GM20000 (cell line): ENCODE measurements around the gene PWWP2B.

Experiments
- DNase-seq: peaks from one replicate; pipeline ENCODE4 v3.0.0; 2012; ENCODE audit warnings: low spot score
- TF ChIP-seq, protein P1 (sequence below): IDR thresholded peaks from 2 replicates; pipeline ENCODE4 v1.5.1; 2012; ENCODE audit warnings: mild to moderate bottlenecking, control low read depth; ENCODE audit errors: extremely low read depth, missing control alignments

The PWWP2B gene

DNA sequence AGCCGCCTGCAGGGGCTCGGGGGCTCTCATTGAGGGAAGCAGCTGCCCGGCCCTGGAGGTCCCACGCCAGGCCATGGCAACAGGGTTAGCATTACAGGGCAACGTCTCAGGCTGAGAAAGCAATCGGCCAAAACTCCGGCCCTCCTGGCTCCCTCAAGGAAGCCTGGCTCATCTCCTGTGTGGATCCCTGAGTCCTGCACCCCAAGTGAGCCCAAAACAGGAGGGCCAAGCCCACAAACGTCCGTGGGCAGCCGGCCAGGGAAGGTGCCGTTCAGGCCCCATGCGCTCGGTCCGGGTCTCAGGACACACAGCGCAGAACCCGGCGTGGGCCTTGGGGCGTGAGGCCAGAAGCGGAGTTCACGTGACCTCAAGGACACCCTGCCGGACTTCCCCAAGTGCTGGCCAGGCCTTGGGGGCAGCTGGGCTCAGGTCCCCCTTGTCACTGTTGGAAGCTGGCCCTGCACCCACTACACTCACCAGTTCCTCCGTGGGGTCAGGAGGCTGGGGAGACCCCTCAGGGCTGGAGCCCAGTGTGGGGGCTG, 8.0 kb upstream of the PWWP2B start:
- DNase-seq, result peak; percentile 75

DNA sequence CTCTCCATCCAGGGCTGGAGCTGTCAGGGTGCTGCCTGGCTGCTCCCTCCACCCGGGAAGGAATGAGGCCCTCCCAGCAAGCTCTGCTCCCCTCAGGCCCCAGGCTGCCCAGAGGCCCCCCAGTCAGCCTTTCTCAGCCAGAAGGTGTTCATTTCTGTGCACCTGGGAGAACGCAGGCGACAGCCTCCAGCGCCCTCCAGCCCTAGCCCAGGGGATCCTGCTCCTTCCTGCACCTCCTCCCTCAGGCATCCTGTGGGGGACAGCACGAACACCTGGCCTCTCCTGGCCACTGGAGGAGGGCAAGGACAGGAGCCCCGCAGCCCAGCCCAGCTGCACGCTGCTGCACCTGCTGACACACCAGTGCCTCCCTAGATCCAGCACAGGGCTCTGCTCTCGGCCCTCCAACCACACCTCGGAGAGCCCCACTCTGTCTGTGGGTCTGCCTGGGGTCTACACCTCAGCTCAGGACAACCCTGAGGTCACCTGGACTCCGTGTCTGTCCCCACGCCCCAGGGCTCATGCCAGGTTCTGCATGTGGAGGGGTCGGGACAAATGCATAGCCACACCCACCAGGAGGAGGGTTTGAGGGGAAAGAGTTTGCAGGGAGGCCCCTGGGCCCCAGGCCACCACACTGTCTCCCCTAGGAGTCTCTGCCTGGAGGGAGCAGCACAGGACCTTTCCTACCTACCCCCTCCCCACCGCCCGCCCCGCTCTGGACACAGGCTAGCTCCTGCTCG, 7.4 kb upstream of the PWWP2B start:
- TF ChIP-seq, protein P1, sequence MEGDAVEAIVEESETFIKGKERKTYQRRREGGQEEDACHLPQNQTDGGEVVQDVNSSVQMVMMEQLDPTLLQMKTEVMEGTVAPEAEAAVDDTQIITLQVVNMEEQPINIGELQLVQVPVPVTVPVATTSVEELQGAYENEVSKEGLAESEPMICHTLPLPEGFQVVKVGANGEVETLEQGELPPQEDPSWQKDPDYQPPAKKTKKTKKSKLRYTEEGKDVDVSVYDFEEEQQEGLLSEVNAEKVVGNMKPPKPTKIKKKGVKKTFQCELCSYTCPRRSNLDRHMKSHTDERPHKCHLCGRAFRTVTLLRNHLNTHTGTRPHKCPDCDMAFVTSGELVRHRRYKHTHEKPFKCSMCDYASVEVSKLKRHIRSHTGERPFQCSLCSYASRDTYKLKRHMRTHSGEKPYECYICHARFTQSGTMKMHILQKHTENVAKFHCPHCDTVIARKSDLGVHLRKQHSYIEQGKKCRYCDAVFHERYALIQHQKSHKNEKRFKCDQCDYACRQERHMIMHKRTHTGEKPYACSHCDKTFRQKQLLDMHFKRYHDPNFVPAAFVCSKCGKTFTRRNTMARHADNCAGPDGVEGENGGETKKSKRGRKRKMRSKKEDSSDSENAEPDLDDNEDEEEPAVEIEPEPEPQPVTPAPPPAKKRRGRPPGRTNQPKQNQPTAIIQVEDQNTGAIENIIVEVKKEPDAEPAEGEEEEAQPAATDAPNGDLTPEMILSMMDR, result no peak
- no peak for DNase-seq

More for the DNA sequence above, 8.0 kb upstream of the PWWP2B start:
- TF ChIP-seq, protein P1, result no peak

DNA sequence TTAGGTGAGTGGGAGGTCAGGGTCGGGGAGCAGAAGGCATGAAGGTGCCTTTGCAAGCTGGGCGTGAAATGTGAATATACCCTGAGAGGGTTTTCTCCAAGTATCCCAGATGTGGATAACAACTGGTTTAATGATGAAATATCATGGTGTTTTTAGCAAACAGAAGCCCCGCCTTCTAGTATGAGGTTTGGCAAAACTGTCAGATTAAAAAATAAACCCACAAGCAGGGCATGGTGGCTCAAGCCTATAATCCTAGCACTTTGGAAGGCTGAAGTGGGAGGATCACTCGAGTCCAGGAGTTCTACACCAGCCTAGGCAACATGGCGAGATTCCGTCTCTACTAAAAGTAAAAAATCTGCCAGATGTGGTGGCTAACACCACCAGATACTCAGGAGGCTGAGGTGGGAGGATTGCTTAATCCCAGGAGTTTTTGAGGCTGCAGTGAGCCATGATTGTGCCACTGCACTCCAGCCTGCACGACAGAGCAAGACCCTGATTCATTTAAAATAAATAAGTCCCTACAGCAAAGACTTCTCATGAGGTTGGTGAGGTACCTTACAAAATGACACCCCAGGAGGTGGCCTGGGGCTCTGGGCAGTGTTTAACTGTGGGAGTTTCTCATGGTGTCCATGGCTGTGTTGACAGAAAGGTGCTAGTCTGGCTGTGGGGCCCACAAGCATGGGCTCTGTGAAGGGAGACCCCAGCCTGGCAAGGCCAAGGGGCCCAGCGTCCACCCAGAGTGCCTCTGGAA, 6.7 kb upstream of the PWWP2B start:
- no peak for DNase-seq
- TF ChIP-seq, protein P1, result no peak

DNA sequence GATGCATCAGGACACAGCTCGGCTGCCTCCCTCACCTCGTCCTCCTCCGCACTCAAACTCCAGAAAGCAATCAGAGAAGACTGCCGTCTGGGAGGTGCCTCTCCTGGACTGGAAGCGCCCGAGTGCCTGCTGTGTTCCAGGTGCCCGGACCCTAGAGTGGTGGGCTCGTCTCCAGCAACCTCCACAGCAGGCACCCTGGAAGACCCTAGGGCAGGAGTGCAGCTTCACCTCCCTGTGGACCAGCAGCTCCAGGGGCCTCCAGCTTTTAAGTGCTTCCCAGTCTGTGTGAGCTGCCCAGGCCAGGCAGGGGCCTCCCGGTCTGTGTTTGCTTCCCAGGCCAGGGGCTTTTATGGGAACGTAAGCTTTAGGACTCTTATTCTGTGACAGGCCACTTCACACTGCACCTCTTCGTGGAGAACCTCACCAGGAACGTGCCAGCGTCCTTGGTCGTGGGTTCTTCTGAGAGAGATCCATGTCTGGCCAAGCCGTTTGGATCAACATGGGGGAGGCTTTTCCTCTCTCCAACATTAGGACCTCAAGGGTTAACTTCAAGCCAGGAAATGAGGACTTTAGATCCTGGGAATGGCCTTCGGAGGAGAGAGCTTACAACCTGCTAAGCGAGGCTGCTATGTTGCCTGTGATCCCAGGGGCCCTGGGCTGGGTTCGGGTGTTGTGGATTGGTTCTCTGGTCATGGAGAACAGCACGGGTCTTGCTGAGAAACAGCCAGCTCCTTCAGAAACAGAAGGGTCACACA, 5.9 kb upstream of the PWWP2B start:
- no peak for DNase-seq
- TF ChIP-seq, protein P1, result no peak

DNA sequence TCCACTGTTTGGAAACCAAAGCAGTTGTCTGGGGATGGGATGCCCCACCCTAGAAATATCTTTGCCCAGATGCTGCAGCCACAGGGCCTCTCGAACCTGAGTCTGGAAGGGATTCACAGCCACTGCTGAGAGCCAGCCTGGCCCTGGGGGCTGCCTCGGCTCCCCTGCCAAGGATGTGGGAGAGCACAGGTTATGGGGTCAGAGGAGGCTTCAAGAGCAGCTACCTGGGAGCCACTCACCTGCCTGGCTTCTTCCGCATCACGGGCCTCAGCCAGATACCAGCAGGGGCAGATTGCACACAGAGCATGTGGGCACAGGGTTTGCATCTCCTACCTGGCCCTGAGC, 5.4 kb upstream of the PWWP2B start:
- TF ChIP-seq, protein P1, result no peak
- no peak for DNase-seq

DNA sequence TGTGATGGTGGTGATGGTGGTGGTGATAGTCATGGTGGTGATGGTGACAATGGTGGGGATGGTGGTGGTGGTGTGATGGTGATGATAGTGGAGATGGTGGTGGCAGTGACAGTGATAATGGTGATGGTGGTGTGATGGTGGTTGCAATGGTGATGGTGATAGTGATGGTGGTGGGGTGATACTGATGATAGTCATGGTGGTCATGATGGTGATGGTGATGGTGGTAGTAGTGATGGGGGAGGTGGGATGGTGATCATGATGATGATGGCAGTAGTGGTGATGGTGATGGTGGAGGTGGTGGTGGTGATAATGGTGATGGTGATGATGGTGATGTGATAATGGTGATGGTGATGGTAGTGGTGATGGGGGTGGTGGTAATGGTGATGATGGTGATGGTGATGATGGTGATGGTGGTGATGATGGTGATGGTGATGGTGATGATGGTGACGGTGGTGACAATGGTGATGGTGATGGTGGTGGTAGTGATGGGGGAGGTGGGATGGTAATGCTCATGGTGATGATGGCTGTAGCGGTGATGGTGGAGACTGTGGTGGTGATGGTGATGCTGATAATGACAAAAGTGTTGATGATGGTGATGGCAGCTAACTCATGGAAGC, 4.7 kb upstream of the PWWP2B start:
- no peak for DNase-seq
- TF ChIP-seq, protein P1, result no peak
